ENCODE measurements around the gene RASEF. TPM values are rescaled to one million over a fixed set of nuclear protein-coding genes. Genes with fewer than 3 reads are reported as not detected.

Gene RASEF
- total RNA-seq, 1 experiment from 2014 or later, result 0.12 TPM

- Histone ChIP-seq H4K20me1 (ENCODE audit: insufficient read depth) (no peaks in the 10 kb centered on the region), H3K27me3 (ENCODE audit: insufficient read depth, low read length) (no peaks in the 10 kb centered on the region), H3K4me2 (ENCODE audit: low read length) (no peak overlapping the region), H3K9me2 (ENCODE audit: insufficient read depth) (no peaks in the 10 kb centered on the region), H3K9ac (ENCODE audit: low read length) (no peak overlapping the region), H3K36me3 (ENCODE audit: control insufficient read depth in 1 of 2, insufficient read depth in 2 of 2, low read length in 2 of 2) (no peaks in the 10 kb centered on the region), H3K4me3 (replicated peaks in 1 of 2; ENCODE audit: low read depth in 1 of 2, low read length in 2 of 2) (no peak overlapping the region), H3K27ac (ENCODE audit: low read depth, low read length) (no peak overlapping the region), H3K9me3 (ENCODE audit: control insufficient read depth in 1 of 2, insufficient read depth in 1 of 2, low read depth in 1 of 2, low read length in 2 of 2) (no peaks in the 10 kb centered on the region), H2AFZ (ENCODE audit: low read depth, low read length, poor library complexity, severe bottlenecking) (no peak overlapping the region), H3K79me2 (ENCODE audit: insufficient read depth, low read length) (no peaks in the 10 kb centered on the region), H3K4me1 (ENCODE audit: control insufficient read depth in 1 of 2, insufficient read depth in 2 of 2, low read length in 2 of 2) (no peaks in the 10 kb centered on the region)
- ChIA-PET CTCF (no interaction called here), POLR2A (no interaction called here), RAD21 (ENCODE audit: low non-redundant PET in 1 of 2, low total read pairs in 2 of 2, uncharacterized antibody in 2 of 2, unreplicated experiment in 2 of 2) (no interaction called here)
- intact Hi-C loops (cut with micrococcal nuclease), result no loop called here
- TF ChIP-seq JUND (IDR thresholded peaks at IDR 0.05), result no peak
- TF ChIP-seq CEBPB (IDR thresholded peaks at IDR 0.05; ENCODE audit: low read depth), result no peak
- TF ChIP-seq POLR2A (IDR thresholded peaks at IDR 0.05; ENCODE audit: borderline replicate concordance, extremely low read depth, insufficient read depth, insufficient read length), result no peak
- no peak for TF ChIP-seq ATF3 (IDR thresholded peaks at IDR 0.05)
- no peak for TF ChIP-seq FOSL1 (IDR thresholded peaks at IDR 0.05; ENCODE audit: low read depth)
- TF ChIP-seq CBX3 (IDR thresholded peaks at IDR 0.05; ENCODE audit: low read depth), result no peak
- TF ChIP-seq ZFX (IDR thresholded peaks at IDR 0.05), result no peak
- no peak for TF ChIP-seq REST (IDR thresholded peaks at IDR 0.05; ENCODE audit: low read depth)
- no peak for TF ChIP-seq EZH2phosphoT487 (IDR thresholded peaks at IDR 0.05; ENCODE audit: borderline replicate concordance)
- no peak for TF ChIP-seq POLR2AphosphoS5 (IDR thresholded peaks at IDR 0.05; ENCODE audit: low read depth, low read length)
- TF ChIP-seq EZH2 (IDR thresholded peaks at IDR 0.05), result no peak
- no peak for TF ChIP-seq ZBTB33 (IDR thresholded peaks at IDR 0.05; ENCODE audit: extremely low read depth, insufficient replicate concordance, low read length)
- no peak for TF ChIP-seq SIN3A (IDR thresholded peaks at IDR 0.05; ENCODE audit: low read depth)
- no peak for TF ChIP-seq EGR1 (IDR thresholded peaks at IDR 0.05; ENCODE audit: low read depth)
- no peak for TF ChIP-seq TCF7L2 (IDR thresholded peaks at IDR 0.05; ENCODE audit: borderline replicate concordance, extremely low read depth, insufficient read depth, insufficient read length)
- TF ChIP-seq ELF1 (IDR thresholded peaks at IDR 0.05; ENCODE audit: borderline replicate concordance, low read depth), result no peak
- no peak for TF ChIP-seq YY1 (IDR thresholded peaks at IDR 0.05; ENCODE audit: extremely low read depth, insufficient replicate concordance, low read depth, low read length)
- ATAC-seq (no peak), DNase-seq (ENCODE audit: low read depth, low spot score) (no peak)
- no TSS peak for BruUV-seq (replicated peaks)
These were observed 68.9 kb downstream of the RASEF start for GRCh38 chr9:82993856-82994605.
